Panc1 (cell line): ENCODE measurements around the gene TERT. TPM values are rescaled to one million over a fixed set of nuclear protein-coding genes. Genes with fewer than 3 reads are reported as not detected.
"Not testable (repeated sequence)": the region's sequence is repeated elsewhere in the genome, so short reads cannot be mapped to it uniquely, and the experiment has no call there.

Experiments used
- ATAC-seq: fragments of 200-7000 bp; cut with Tn5 transposase; 2 replicates; pipeline ENCODE4 v1.9.1; 2020; ENCODE audit warnings: mild to moderate bottlenecking, moderate library complexity
- BruUV-seq: library from RNA; stranded (reverse); fragments of 400-500 nt; replicated peaks from 2 replicates; lab custom pipeline; 2021; lab: Mats Ljungman, UMichigan
- CTCF ChIA-PET: fragments of 300-600 bp; sonication (Branson Sonifier 250); formaldehyde crosslinking; loops from one replicate; lab custom pipeline; 2022; ENCODE audit warnings: antibody characterized with exemption; lab: Charles Lee
- POLR2A ChIA-PET: fragments of 300-600 bp; sonication (Branson Sonifier 250); formaldehyde crosslinking; loops from one replicate; lab custom pipeline; 2022; ENCODE audit warnings: antibody characterized with exemption; lab: Charles Lee
- DNase-seq: peaks from one replicate; pipeline ENCODE4 v3.0.0-alpha.2; 2010; ENCODE audit warnings: low read depth, low spot score
- H3K27ac ChIP-seq: 2 replicates; pipeline ENCODE4 v1.5.1; 2011; ENCODE audit warnings: mild to moderate bottlenecking, low read length, inconsistent platforms
- H3K27me3 ChIP-seq: fragments of 200-500 bp; sonication (Bioruptor generic); 2 replicates; pipeline ENCODE4 v1.6.0; 2014; ENCODE audit warnings: low read length, inconsistent platforms; ENCODE audit not compliant: control insufficient read depth, insufficient read depth
- H3K36me3 ChIP-seq: fragments of 200-500 bp; sonication (Bioruptor generic); 2 replicates; pipeline ENCODE4 v1.5.1; 2014; ENCODE audit warnings: inconsistent platforms, mild to moderate bottlenecking, low read length, moderate library complexity; ENCODE audit not compliant: control insufficient read depth, insufficient read depth
- H3K4me1 ChIP-seq: 2 replicates; pipeline ENCODE4 v1.5.1; 2011; ENCODE audit warnings: inconsistent platforms, mild to moderate bottlenecking, low read length, moderate library complexity; ENCODE audit not compliant: control insufficient read depth, insufficient read depth
- H3K4me3 ChIP-seq, 2 experiments: 2 replicates each; pipeline ENCODE4 v1.5.1; 2011 to 2012; ENCODE audit warnings: low read depth in 2 of 2, low read length in 2 of 2, mild to moderate bottlenecking in 2 of 2, inconsistent platforms in 1 of 2, moderate library complexity in 1 of 2
- H3K9me3 ChIP-seq: fragments of 200-500 bp; sonication (Bioruptor generic); 2 replicates; pipeline ENCODE4 v1.5.1; 2014; ENCODE audit warnings: low read depth, mild to moderate bottlenecking, inconsistent platforms, low read length, moderate library complexity; ENCODE audit not compliant: control insufficient read depth, insufficient read depth
- POLR2AphosphoS5 ChIP-seq: IDR thresholded peaks from 2 replicates; pipeline ENCODE4 v1.6.1; 2012; ENCODE audit warnings: mild to moderate bottlenecking, low read depth, low read length, moderate library complexity
- SIN3A ChIP-seq: IDR thresholded peaks from 2 replicates; pipeline ENCODE4 v1.6.1; 2012; ENCODE audit warnings: low read depth, mild to moderate bottlenecking, low read length, moderate library complexity, borderline replicate concordance; ENCODE audit not compliant: insufficient read depth
- TCF7L2 ChIP-seq: IDR thresholded peaks from 2 replicates; pipeline ENCODE4 v1.6.1; 2011; ENCODE audit warnings: mild to moderate bottlenecking, low read depth, low read length, inconsistent platforms
- in situ Hi-C: cut with HindIII; loops from 2 replicates; pipeline ENCODE4 v1.10.0; 2016; ENCODE audit warnings: low sequenced_read_pairs, low pct_unique_long_range_greater_than_20kb
- intact Hi-C: fragments of 100-400 bp; cut with micrococcal nuclease; formaldehyde crosslinking; loops from one replicate; pipeline ENCODE4 v1.10.0; 2022; ENCODE audit not compliant: unreplicated experiment
- total RNA-seq: library from RNA; stranded (reverse); gene quantifications from one replicate; pipeline ENCODE4 v1.2.1, GENCODE V29; 2021; ENCODE audit not compliant: unreplicated experiment
- TF ChIP-seq, protein P1 (sequence below), 2 experiments: IDR thresholded peaks; 2 replicates each; pipeline ENCODE4 v1.6.1; 2011 to 2012; ENCODE audit warnings: low read depth in 2 of 2, control low read depth in 1 of 2, low read length in 1 of 2, mild to moderate bottlenecking in 1 of 2, moderate library complexity in 1 of 2; ENCODE audit not compliant: insufficient read depth in 1 of 2
- TF ChIP-seq, protein P2 (sequence below): fragments of 450-650 bp; IDR thresholded peaks from 2 replicates; pipeline ENCODE4 v1.5.1; 2017; ENCODE audit warnings: mild to moderate bottlenecking

The TERT gene
- total RNA-seq, 1 experiment from 2014 or later, result 8.9 TPM

DNA sequence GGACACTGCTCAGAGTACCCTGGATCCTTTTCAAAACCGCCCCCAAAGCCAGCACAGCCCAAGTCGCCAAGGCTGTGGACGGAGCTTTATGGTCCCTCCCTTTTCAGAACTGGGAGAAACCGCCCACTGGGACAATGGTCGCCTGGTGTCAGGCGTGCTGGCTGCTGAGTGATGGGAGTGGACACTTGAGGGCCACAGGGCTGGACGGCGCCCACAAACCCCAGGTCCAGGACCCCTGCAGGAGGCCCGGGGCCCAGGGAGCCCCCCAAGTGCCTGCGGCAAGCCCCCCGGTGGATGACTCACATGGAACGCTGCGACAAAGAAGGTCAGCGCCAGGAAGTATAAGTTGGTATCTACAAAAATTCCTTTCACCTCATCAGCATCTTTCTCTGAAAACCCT is 39.1 kb upstream of the TERT start:
- DNase-seq (no peak), ATAC-seq (no peak)
- intact Hi-C loops, result no loop called here
- ChIA-PET POLR2A (no interaction called here), CTCF (no interaction called here)
- Histone ChIP-seq H3K36me3 (peaks cover 10% of the 10 kb centered on the region), H3K9me3 (no peaks in the 10 kb centered on the region), H3K27me3 (no peaks in the 10 kb centered on the region), H3K4me3 (no peak overlapping the region), H3K4me1 (no peaks in the 10 kb centered on the region; the same call in 1 of the 2 replicates), H3K27ac (no peak overlapping the region)
- in situ Hi-C loops, result no loop called here
- BruUV-seq, result no TSS peak
- no peak for TF ChIP-seq SIN3A
- TF ChIP-seq, protein P1, sequence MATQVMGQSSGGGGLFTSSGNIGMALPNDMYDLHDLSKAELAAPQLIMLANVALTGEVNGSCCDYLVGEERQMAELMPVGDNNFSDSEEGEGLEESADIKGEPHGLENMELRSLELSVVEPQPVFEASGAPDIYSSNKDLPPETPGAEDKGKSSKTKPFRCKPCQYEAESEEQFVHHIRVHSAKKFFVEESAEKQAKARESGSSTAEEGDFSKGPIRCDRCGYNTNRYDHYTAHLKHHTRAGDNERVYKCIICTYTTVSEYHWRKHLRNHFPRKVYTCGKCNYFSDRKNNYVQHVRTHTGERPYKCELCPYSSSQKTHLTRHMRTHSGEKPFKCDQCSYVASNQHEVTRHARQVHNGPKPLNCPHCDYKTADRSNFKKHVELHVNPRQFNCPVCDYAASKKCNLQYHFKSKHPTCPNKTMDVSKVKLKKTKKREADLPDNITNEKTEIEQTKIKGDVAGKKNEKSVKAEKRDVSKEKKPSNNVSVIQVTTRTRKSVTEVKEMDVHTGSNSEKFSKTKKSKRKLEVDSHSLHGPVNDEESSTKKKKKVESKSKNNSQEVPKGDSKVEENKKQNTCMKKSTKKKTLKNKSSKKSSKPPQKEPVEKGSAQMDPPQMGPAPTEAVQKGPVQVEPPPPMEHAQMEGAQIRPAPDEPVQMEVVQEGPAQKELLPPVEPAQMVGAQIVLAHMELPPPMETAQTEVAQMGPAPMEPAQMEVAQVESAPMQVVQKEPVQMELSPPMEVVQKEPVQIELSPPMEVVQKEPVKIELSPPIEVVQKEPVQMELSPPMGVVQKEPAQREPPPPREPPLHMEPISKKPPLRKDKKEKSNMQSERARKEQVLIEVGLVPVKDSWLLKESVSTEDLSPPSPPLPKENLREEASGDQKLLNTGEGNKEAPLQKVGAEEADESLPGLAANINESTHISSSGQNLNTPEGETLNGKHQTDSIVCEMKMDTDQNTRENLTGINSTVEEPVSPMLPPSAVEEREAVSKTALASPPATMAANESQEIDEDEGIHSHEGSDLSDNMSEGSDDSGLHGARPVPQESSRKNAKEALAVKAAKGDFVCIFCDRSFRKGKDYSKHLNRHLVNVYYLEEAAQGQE (IDR thresholded peaks at IDR 0.05; ENCODE audit: insufficient read depth in 1 of 2, low read depth in 2 of 2, low read length in 1 of 2), result no peak
- no peak for TF ChIP-seq POLR2AphosphoS5
- TF ChIP-seq, protein P2, sequence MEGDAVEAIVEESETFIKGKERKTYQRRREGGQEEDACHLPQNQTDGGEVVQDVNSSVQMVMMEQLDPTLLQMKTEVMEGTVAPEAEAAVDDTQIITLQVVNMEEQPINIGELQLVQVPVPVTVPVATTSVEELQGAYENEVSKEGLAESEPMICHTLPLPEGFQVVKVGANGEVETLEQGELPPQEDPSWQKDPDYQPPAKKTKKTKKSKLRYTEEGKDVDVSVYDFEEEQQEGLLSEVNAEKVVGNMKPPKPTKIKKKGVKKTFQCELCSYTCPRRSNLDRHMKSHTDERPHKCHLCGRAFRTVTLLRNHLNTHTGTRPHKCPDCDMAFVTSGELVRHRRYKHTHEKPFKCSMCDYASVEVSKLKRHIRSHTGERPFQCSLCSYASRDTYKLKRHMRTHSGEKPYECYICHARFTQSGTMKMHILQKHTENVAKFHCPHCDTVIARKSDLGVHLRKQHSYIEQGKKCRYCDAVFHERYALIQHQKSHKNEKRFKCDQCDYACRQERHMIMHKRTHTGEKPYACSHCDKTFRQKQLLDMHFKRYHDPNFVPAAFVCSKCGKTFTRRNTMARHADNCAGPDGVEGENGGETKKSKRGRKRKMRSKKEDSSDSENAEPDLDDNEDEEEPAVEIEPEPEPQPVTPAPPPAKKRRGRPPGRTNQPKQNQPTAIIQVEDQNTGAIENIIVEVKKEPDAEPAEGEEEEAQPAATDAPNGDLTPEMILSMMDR, result no peak
- TF ChIP-seq TCF7L2, result no peak

DNA sequence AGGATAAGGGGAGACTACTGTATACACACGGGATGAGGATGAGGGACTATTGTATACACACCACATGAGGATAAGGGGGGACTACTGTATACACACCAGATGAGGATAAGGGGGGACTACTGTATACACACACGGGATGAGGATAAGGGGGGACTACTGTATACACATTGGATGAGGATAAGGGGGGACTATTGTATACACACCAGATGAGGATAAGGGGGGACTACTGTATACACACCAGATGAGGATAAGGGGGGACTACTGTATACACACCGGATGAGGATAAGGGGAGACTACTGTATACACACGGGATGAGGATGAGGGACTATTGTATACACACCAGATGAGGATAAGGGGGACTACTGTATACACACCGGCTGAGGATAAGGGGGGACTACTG is 38.4 kb upstream of the TERT start:
- in situ Hi-C loops, BruUV-seq, ATAC-seq, H3K27me3 ChIP-seq, CTCF ChIA-PET, DNase-seq, intact Hi-C loops, POLR2A ChIA-PET, H3K4me1 ChIP-seq, H3K27ac ChIP-seq, H3K4me3 ChIP-seq, H3K9me3 ChIP-seq: not testable (repeated sequence)
- peaks cover 10% of the 10 kb centered on the region for H3K36me3 ChIP-seq

DNA sequence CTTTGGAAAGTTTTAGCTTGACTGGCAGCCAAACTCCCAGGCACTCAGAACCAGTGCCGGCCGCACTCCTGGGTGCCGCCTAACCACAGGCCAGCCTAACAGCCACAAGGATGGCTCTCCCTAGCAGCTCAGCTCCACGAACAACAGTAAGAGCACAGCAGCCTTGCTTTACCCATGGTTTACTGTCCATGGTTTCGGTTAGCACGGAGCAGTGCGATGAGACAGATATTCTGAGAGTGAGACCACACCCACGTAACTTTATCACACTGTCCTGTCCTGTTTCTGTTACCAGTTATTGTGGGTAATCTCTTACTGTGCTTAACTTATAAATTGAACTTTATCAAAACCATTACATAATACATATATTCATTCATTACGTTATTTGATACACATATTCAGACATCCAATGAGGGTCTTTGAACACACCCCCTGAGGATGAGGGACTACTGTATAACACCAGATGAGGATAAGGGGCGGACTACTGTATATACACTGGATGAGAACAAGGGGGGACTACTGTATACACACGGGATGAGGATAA is 37.7 kb upstream of the TERT start:
- BruUV-seq, result no TSS peak
- POLR2A ChIA-PET, result no interaction called here
- H3K36me3 ChIP-seq, result peaks cover 7% of the 10 kb centered on the region

More for the DNA sequence above, 37.7 kb upstream of the TERT start:
- CTCF ChIA-PET, result no interaction called here
- DNase-seq (no peak), ATAC-seq (peak; percentile 76)
- in situ Hi-C loops (no loop called here), intact Hi-C loops (no loop called here)
- H3K4me1 ChIP-seq, result no peaks in the 10 kb centered on the region; the same call in 1 of the 2 replicates
- no peak overlapping the region for H3K4me3 ChIP-seq
- H3K9me3 ChIP-seq, result no peaks in the 10 kb centered on the region
- TF ChIP-seq TCF7L2, result no peak
- TF ChIP-seq, protein P1 (IDR thresholded peaks at IDR 0.05; ENCODE audit: insufficient read depth in 1 of 2, low read depth in 2 of 2, low read length in 1 of 2), result no peak
- TF ChIP-seq POLR2AphosphoS5, result no peak
- TF ChIP-seq, protein P2, result no peak
- TF ChIP-seq SIN3A, result no peak
- no peaks in the 10 kb centered on the region for H3K27me3 ChIP-seq
- 0 out of 2 replicates have a peak overlapping the region, but pooled peaks have one; percentile 23 for H3K27ac ChIP-seq
